ENCODE measurements around the gene TNRC6A.
"Not testable (repeated sequence)": the region's sequence is repeated elsewhere in the genome, so short reads cannot be mapped to it uniquely, and the experiment has no call there.

TNRC6A gene

GRCh38 chr16:24848065-24848464 lies 118.6 kb downstream of the TNRC6A start:
- DNase-seq: no peak

GRCh38 chr16:24849641-24850040 lies 120.2 kb downstream of the TNRC6A start:
- DNase-seq: no peak

GRCh38 chr16:24850289-24850938 lies 121.0 kb downstream of the TNRC6A start:
- no peak for DNase-seq

- DNase-seq: no peak
These were observed 122.2 kb downstream of the TNRC6A start for GRCh38 chr16:24851700-24852099.

- DNase-seq: no peak
These were observed 122.8 kb downstream of the TNRC6A start for GRCh38 chr16:24852281-24852721.

GRCh38 chr16:24853169-24853824 lies 123.8 kb downstream of the TNRC6A start:
- DNase-seq: no peak

GRCh38 chr16:24853830-24854229 lies 124.4 kb downstream of the TNRC6A start:
- DNase-seq: no peak

GRCh38 chr16:24854607-24855171 lies 125.2 kb downstream of the TNRC6A start:
- no peak for DNase-seq

GRCh38 chr16:24855678-24856077 lies 126.2 kb downstream of the TNRC6A start:
- no peak for DNase-seq

- DNase-seq: not testable (repeated sequence)
These were observed 127.4 kb downstream of the TNRC6A start for GRCh38 chr16:24856871-24857270.

- no peak for DNase-seq
These were observed 129.0 kb downstream of the TNRC6A start for GRCh38 chr16:24858219-24859041.

GRCh38 chr16:24861461-24861860 lies 132.0 kb downstream of the TNRC6A start:
- no peak for DNase-seq

GRCh38 chr16:24863582-24864437 lies 134.4 kb downstream of the TNRC6A start:
- no peak for DNase-seq

GRCh38 chr16:24869033-24869432 lies 139.6 kb downstream of the TNRC6A start:
- no peak for DNase-seq

- DNase-seq: no peak
These were observed 142.4 kb downstream of the TNRC6A start for GRCh38 chr16:24871891-24872290.

GRCh38 chr16:24873028-24873427 lies 143.6 kb downstream of the TNRC6A start:
- no peak for DNase-seq

GRCh38 chr16:24875466-24875865 lies 146.0 kb downstream of the TNRC6A start:
- peak; percentile 11 for DNase-seq

Measured in NCI-H2171 (cell line).